DND-41 (cell line): Measurements from ENCODE around the gene NCAPH2.

Source experiments
- ATAC-seq: fragments of 200-7000 bp; cut with Tn5 transposase; 3 replicates; pipeline ENCODE4 v1.9.1; 2021; ENCODE audit warnings: low read depth; ENCODE audit not compliant: insufficient read depth
- DNase-seq: peaks from one replicate; pipeline ENCODE4 v3.0.0-alpha.2; 2020
- H2AFZ ChIP-seq: 2 replicates; pipeline ENCODE4 v1.6.0; 2012; ENCODE audit warnings: low read depth, low read length
- H3K27ac ChIP-seq: 2 replicates; pipeline ENCODE4 v1.5.1; 2012; ENCODE audit warnings: low read length, inconsistent platforms
- H3K27me3 ChIP-seq: fragments of 200-600 bp; sonication (generic); 2 replicates; pipeline ENCODE4 v1.6.0; 2012; ENCODE audit warnings: low read length, mild to moderate bottlenecking, inconsistent platforms; ENCODE audit not compliant: insufficient read depth, poor library complexity
- H3K36me3 ChIP-seq: 2 replicates; pipeline ENCODE4 v1.5.1; 2012; ENCODE audit warnings: low read length, inconsistent platforms; ENCODE audit not compliant: insufficient read depth
- H3K4me1 ChIP-seq: 2 replicates; pipeline ENCODE4 v1.5.1; 2012; ENCODE audit warnings: mild to moderate bottlenecking, low read length; ENCODE audit not compliant: insufficient read depth
- H3K4me2 ChIP-seq: 2 replicates; pipeline ENCODE4 v1.6.0; 2012; ENCODE audit warnings: mild to moderate bottlenecking, moderate library complexity, low read length, inconsistent platforms; ENCODE audit not compliant: insufficient read depth
- H3K4me3 ChIP-seq, 2 experiments: fragments of 200-600 bp in 1 of 2; shearing (Covaris generic) in 1 of 2; 2 replicates each; pipeline ENCODE4 v1.5.1; 2012 to 2016; ENCODE audit warnings: inconsistent platforms in 2 of 2, low read length in 2 of 2, mild to moderate bottlenecking in 2 of 2, low read depth in 1 of 2, moderate library complexity in 1 of 2
- H3K79me2 ChIP-seq: 2 replicates; pipeline ENCODE4 v1.6.0; 2012; ENCODE audit warnings: low read length, inconsistent platforms; ENCODE audit not compliant: insufficient read depth
- H3K9ac ChIP-seq: 2 replicates; pipeline ENCODE4 v1.6.0; 2012; ENCODE audit warnings: low read depth, mild to moderate bottlenecking, inconsistent platforms, low read length, moderate library complexity
- H3K9me3 ChIP-seq: 2 replicates; pipeline ENCODE4 v1.5.1; 2012; ENCODE audit warnings: low read length, moderate library complexity, mild to moderate bottlenecking, inconsistent platforms; ENCODE audit not compliant: insufficient read depth, severe bottlenecking
- H4K20me1 ChIP-seq: 2 replicates; pipeline ENCODE4 v1.6.0; 2012; ENCODE audit warnings: low read length; ENCODE audit not compliant: insufficient read depth
- EZH2 ChIP-seq: IDR thresholded peaks from 3 replicates; pipeline ENCODE4 v1.6.1; 2012; ENCODE audit warnings: borderline replicate concordance, low read depth, mild to moderate bottlenecking, moderate library complexity, low read length, inconsistent platforms; ENCODE audit not compliant: severe bottlenecking
- TF ChIP-seq, protein P1 (sequence below): IDR thresholded peaks from 2 replicates; pipeline ENCODE4 v1.5.1; 2012; ENCODE audit warnings: borderline replicate concordance, low read length, moderate library complexity, mild to moderate bottlenecking; ENCODE audit not compliant: poor library complexity, severe bottlenecking; ENCODE audit errors: extremely low read depth

Gene NCAPH2

DNA sequence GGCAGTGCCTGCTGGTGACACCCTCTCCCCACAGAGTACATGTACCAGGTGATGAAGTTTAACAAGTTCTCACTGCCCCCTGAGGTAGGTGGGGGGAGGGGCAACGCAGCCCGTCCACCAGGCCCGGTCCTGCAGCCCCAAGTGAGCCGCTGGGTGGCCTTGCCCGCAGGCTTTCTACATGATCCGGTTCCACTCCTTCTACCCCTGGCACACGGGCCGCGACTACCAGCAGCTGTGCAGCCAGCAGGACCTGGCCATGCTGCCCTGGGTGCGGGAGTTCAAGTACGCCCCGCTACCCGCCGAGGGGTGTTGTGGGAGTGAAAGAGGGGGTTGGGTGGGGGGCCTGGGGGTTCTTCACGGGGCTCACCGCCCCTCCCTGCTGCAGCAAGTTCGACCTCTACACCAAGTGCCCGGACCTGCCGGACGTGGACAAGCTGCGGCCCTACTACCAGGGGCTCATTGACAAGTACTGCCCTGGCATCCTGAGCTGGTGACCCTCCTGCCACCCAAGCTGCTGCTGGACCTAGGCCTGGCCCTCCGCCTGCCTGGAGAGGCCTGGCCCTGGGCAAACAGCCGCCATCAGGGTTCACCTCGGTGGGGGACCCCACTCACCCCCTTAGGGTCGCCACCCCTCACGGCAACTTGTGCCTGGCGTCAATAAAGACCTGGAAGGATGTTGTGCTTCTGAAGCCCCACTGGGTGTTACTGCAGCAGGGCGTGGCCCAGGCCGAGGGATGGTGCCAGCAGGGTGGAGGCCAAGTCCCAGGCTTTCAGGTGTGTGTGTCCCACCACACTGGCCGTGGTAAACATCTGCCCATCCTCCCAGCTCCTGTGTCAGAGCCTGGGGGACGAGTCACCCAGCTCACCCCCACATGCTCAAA, 18.4 kb upstream of the NCAPH2 start:
- no peak overlapping the region for H2AFZ ChIP-seq
- no peak overlapping the region for H3K27ac ChIP-seq
- H4K20me1 ChIP-seq: no peaks in the 10 kb centered on the region
- H3K79me2 ChIP-seq: no peaks in the 10 kb centered on the region
- H3K4me1 ChIP-seq: no peaks in the 10 kb centered on the region
- H3K9me3 ChIP-seq: no peaks in the 10 kb centered on the region
- ATAC-seq: no peak
- no peak for DNase-seq
- H3K9ac ChIP-seq: no peak overlapping the region
- no peak overlapping the region for H3K4me2 ChIP-seq
- TF ChIP-seq EZH2: no peak
- TF ChIP-seq, protein P1, sequence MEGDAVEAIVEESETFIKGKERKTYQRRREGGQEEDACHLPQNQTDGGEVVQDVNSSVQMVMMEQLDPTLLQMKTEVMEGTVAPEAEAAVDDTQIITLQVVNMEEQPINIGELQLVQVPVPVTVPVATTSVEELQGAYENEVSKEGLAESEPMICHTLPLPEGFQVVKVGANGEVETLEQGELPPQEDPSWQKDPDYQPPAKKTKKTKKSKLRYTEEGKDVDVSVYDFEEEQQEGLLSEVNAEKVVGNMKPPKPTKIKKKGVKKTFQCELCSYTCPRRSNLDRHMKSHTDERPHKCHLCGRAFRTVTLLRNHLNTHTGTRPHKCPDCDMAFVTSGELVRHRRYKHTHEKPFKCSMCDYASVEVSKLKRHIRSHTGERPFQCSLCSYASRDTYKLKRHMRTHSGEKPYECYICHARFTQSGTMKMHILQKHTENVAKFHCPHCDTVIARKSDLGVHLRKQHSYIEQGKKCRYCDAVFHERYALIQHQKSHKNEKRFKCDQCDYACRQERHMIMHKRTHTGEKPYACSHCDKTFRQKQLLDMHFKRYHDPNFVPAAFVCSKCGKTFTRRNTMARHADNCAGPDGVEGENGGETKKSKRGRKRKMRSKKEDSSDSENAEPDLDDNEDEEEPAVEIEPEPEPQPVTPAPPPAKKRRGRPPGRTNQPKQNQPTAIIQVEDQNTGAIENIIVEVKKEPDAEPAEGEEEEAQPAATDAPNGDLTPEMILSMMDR: no peak
- H3K27me3 ChIP-seq: no peaks in the 10 kb centered on the region
- H3K4me3 ChIP-seq: no peak overlapping the region
- no peaks in the 10 kb centered on the region for H3K36me3 ChIP-seq

DNA sequence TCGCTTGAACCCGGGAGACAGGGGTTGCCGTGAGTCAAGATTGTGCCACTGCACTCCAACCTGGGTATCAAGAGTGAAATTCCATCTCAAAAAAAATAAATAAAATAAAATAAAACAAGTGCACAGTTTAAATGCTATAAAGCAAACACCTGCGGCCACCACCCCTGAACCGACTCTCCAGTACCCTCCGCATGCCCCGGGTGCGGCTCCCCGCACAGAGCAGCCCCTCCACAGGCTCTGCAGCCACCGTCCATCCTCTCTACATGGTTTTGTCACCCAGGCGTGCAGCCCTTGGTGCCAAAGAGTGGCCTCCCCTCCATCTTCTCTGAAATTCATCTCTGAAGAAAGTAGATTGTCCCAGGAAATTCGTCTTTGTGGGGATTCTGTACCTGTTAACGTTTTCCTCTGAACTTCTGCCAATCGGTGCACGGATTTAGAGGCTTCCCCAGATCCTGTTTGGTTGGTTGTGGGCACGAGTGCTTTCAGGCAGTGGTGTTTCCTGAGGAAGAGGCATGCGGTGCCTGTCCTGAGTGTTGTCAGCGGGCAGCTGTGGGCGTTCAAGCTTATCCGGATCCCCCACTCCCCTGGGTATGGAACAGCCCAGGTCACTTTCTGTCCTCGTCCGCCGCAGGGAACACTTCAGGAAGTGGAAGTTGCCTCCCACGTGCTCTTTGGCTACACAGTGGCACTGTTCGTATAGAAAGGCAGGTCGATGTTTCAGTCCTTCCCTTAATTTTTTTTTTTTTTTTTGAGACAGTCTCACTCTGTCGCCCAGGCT, 17.3 kb upstream of the NCAPH2 start:
- Histone ChIP-seq H3K27me3 (no peaks in the 10 kb centered on the region), H3K36me3 (no peaks in the 10 kb centered on the region), H3K9me3 (no peaks in the 10 kb centered on the region), H2AFZ (no peak overlapping the region), H3K9ac (no peak overlapping the region), H3K4me3 (no peak overlapping the region), H3K4me2 (no peak overlapping the region), H4K20me1 (no peaks in the 10 kb centered on the region), H3K27ac (no peak overlapping the region), H3K79me2 (no peaks in the 10 kb centered on the region), H3K4me1 (no peaks in the 10 kb centered on the region)
- TF ChIP-seq EZH2: no peak
- DNase-seq (no peak), ATAC-seq (no peak)

DNA sequence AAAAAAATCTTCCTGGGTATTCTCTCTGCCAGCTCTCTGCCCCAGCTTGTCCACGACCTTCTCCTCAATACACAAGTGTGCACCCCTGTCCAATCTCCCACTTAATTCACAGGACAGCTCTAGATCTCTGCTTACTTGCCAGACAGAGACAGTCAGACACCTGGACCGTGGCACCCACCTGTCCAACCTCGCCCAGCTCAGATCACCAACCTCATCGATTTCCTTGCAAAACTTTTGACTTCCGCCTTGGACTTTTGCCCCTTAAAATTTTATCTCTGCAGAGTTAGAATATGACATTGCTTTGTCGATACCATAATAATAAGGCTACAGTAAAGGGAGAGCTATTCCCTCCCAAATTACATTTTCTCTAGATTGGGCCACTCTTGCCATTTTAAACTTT, 10.9 kb upstream of the NCAPH2 start:
- TF ChIP-seq, protein P1: no peak
- TF ChIP-seq EZH2: no peak
- H3K4me2 ChIP-seq: no peak overlapping the region

More for the DNA sequence above, 10.9 kb upstream of the NCAPH2 start:
- H3K4me1 ChIP-seq: no peaks in the 10 kb centered on the region
- no peak for ATAC-seq
- no peaks in the 10 kb centered on the region for H3K27me3 ChIP-seq
- no peak overlapping the region for H2AFZ ChIP-seq
- H3K9me3 ChIP-seq: no peaks in the 10 kb centered on the region
- DNase-seq: no peak
- H3K9ac ChIP-seq: no peak overlapping the region
- peaks cover 2% of the 10 kb centered on the region; the same call in 1 of the 2 replicates for H3K36me3 ChIP-seq
- no peak overlapping the region for H3K4me3 ChIP-seq
- H3K79me2 ChIP-seq: no peaks in the 10 kb centered on the region
- H4K20me1 ChIP-seq: no peaks in the 10 kb centered on the region; the same call in 1 of the 2 replicates
- no peak overlapping the region for H3K27ac ChIP-seq
